ENCODE measurements around the gene C1orf116.

C1orf116 gene

DNA sequence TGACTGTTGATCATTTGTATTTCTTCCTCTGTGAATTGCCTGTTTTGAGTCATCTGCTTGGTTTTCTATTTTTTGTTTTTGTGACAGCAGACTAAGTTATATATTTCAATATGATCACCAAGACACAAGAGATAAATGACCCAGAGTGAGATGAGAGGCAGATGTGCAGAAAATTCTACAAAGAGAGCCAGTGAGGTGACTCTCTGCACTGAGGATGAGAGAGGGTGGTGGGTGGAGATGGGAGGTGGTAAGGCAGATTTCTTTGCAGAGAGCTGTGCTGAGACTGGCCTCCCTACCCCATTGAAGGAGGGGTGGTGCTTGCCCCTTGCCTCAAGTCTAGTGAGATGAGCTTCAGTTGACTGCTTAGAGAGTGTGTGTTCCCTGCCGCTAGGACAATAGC is 44.7 kb downstream of the C1orf116 start:
- Histone ChIP-seq H3K9me3 (ENCODE audit: control insufficient read depth, insufficient read depth, low read length) (no peaks in the 10 kb centered on the region), H3K36me3 (ENCODE audit: control insufficient read depth, insufficient read depth, low read length) (no peaks in the 10 kb centered on the region), H3K27ac (ENCODE audit: low read length) (no peak overlapping the region), H3K27me3 (ENCODE audit: control insufficient read depth, insufficient read depth, low read length) (no peaks in the 10 kb centered on the region), H3K4me1 (ENCODE audit: control insufficient read depth, insufficient read depth, low read length) (0 out of 2 replicates have a peak, but pooled peaks cover 2% of the 10 kb centered on the region), H3K4me3 (ENCODE audit: low read length) (no peak overlapping the region)
- no CpG with 5 or more reads among the region's 1 CpG for WGBS (ENCODE audit: insufficient coverage, insufficient read length)
- DNase-seq (ENCODE audit: low read depth, low spot score), result no peak

DNA sequence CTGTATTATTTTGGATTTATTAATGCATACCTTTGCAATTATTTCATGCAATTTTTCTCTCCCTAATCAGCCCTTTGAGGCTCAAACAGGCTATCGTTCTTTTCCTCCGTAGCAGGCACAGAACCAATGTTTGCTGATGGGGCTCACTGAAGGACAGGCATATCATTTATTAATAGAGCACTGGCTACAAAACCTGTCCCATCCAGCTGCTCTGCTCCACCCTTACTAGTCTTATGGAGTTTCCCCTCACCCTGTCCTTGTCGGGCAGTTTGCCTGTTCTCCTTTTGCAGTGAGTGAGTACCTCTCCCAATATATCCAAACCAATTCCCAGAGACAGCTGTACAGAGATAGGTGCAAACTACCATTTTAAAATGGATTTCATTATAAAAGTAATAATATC is 45.7 kb downstream of the C1orf116 start:
- 0 out of 2 replicates have a peak, but pooled peaks cover 2% of the 10 kb centered on the region for H3K4me1 ChIP-seq (ENCODE audit: control insufficient read depth, insufficient read depth, low read length)
- no peak overlapping the region for H3K4me3 ChIP-seq (ENCODE audit: low read length)
- no peak overlapping the region for H3K27ac ChIP-seq (ENCODE audit: low read length)
- H3K36me3 ChIP-seq (ENCODE audit: control insufficient read depth, insufficient read depth, low read length), result no peaks in the 10 kb centered on the region
- no peaks in the 10 kb centered on the region for H3K9me3 ChIP-seq (ENCODE audit: control insufficient read depth, insufficient read depth, low read length)
- H3K27me3 ChIP-seq (ENCODE audit: control insufficient read depth, insufficient read depth, low read length), result no peaks in the 10 kb centered on the region
- WGBS (ENCODE audit: insufficient coverage, insufficient read length), result no CpG with 5 or more reads among the region's 3 CpGs
- DNase-seq (ENCODE audit: low read depth, low spot score), result no peak

DNA sequence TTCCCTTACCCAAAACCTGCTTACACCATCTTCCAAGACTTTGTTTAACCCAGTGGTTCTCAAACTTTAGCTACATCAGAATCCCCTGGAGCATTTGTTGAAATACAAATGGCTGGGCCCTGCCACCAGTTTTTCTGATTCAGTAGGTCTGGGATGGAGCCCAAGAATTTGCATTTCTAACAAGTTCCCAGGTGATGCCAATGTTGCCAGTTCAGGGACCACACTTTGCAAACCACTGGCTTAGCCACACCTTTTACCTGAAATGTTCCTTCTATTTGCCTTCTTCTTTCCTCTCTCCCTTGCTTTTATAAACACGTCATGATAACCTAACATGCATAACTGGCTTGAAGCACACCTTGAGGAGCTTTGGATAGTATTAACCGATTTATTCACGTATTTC is 46.2 kb downstream of the C1orf116 start:
- Histone ChIP-seq H3K36me3 (ENCODE audit: control insufficient read depth, insufficient read depth, low read length) (no peaks in the 10 kb centered on the region), H3K27ac (ENCODE audit: low read length) (no peak overlapping the region), H3K4me1 (ENCODE audit: control insufficient read depth, insufficient read depth, low read length) (0 out of 2 replicates have a peak, but pooled peaks cover 2% of the 10 kb centered on the region), H3K4me3 (ENCODE audit: low read length) (no peak overlapping the region), H3K27me3 (ENCODE audit: control insufficient read depth, insufficient read depth, low read length) (no peaks in the 10 kb centered on the region), H3K9me3 (ENCODE audit: control insufficient read depth, insufficient read depth, low read length) (no peaks in the 10 kb centered on the region)
- DNase-seq (ENCODE audit: low read depth, low spot score), result no peak
- WGBS (ENCODE audit: insufficient coverage, insufficient read length), result 100% methylated on average over 2 of the region's 3 CpGs

DNA sequence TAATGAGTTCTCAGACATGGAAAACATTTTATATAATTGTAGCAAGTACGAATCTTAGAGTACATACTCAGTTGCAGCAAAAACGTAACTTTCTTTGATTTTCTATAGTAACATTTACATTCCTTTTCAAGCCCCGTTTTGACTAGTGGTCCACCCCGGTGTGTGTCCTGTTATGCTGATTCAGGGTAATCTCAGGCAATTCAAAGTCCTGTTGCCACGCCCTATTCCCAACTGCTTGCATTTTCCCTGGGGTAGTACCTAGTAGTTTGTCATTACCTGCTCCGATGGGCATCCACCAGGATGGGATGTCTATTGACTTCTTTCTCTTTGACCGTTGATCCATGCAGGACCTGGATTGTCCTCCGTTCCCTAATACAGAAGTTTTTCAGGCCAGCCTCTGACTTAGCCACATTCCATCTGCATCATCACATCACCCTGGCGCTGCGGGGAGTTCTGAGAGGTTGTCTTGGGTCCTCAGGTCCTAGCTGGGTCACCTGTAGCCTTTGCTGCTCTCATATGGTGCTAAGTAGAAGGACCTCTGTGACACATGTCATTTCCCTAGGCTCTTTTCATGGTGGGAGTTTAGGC is 47.3 kb downstream of the C1orf116 start:
- Histone ChIP-seq H3K4me1 (ENCODE audit: control insufficient read depth, insufficient read depth, low read length) (0 out of 2 replicates have a peak, but pooled peaks cover 2% of the 10 kb centered on the region), H3K4me3 (ENCODE audit: low read length) (no peak overlapping the region), H3K36me3 (ENCODE audit: control insufficient read depth, insufficient read depth, low read length) (no peaks in the 10 kb centered on the region), H3K9me3 (ENCODE audit: control insufficient read depth, insufficient read depth, low read length) (no peaks in the 10 kb centered on the region), H3K27me3 (ENCODE audit: control insufficient read depth, insufficient read depth, low read length) (no peaks in the 10 kb centered on the region), H3K27ac (ENCODE audit: low read length) (no peak overlapping the region)
- no peak for DNase-seq (ENCODE audit: low read depth, low spot score)
- no CpG with 5 or more reads among the region's 10 CpGs for WGBS (ENCODE audit: insufficient coverage, insufficient read length)

- Histone ChIP-seq H3K9me3 (ENCODE audit: control insufficient read depth, insufficient read depth, low read length) (no peaks in the 10 kb centered on the region), H3K4me3 (ENCODE audit: low read length) (no peak overlapping the region), H3K27ac (ENCODE audit: low read length) (no peak overlapping the region), H3K4me1 (ENCODE audit: control insufficient read depth, insufficient read depth, low read length) (0 out of 2 replicates have a peak, but pooled peaks cover 2% of the 10 kb centered on the region), H3K36me3 (ENCODE audit: control insufficient read depth, insufficient read depth, low read length) (no peaks in the 10 kb centered on the region), H3K27me3 (ENCODE audit: control insufficient read depth, insufficient read depth, low read length) (no peaks in the 10 kb centered on the region)
- DNase-seq (ENCODE audit: low read depth, low spot score), result no peak
- WGBS (ENCODE audit: insufficient coverage, insufficient read length), result no CpG with 5 or more reads among the region's 4 CpGs
Observed at GRCh38 chr1:206982216-206982615, 50.3 kb downstream of the C1orf116 start.

GRCh38 chr1:206979379-206980043 is 53.0 kb downstream of the C1orf116 start:
- no CpG with 5 or more reads among the region's 3 CpGs for WGBS (ENCODE audit: insufficient coverage, insufficient read length)
- no peak for DNase-seq (ENCODE audit: low read depth, low spot score)
- H3K36me3 ChIP-seq (ENCODE audit: control insufficient read depth, insufficient read depth, low read length), result no peaks in the 10 kb centered on the region
- H3K9me3 ChIP-seq (ENCODE audit: control insufficient read depth, insufficient read depth, low read length), result no peaks in the 10 kb centered on the region
- no peak overlapping the region for H3K4me3 ChIP-seq (ENCODE audit: low read length)
- H3K27ac ChIP-seq (ENCODE audit: low read length), result no peak overlapping the region
- H3K27me3 ChIP-seq (ENCODE audit: control insufficient read depth, insufficient read depth, low read length), result no peaks in the 10 kb centered on the region
- H3K4me1 ChIP-seq (ENCODE audit: control insufficient read depth, insufficient read depth, low read length), result 0 out of 2 replicates have a peak, but pooled peaks cover 2% of the 10 kb centered on the region

- H3K27me3 ChIP-seq (ENCODE audit: control insufficient read depth, insufficient read depth, low read length), result no peaks in the 10 kb centered on the region
- 0 out of 2 replicates have a peak, but pooled peaks cover 2% of the 10 kb centered on the region for H3K4me1 ChIP-seq (ENCODE audit: control insufficient read depth, insufficient read depth, low read length)
- no peak overlapping the region for H3K4me3 ChIP-seq (ENCODE audit: low read length)
- no peak overlapping the region for H3K27ac ChIP-seq (ENCODE audit: low read length)
- no peak for DNase-seq (ENCODE audit: low read depth, low spot score)
- no peaks in the 10 kb centered on the region for H3K9me3 ChIP-seq (ENCODE audit: control insufficient read depth, insufficient read depth, low read length)
- H3K36me3 ChIP-seq (ENCODE audit: control insufficient read depth, insufficient read depth, low read length), result no peaks in the 10 kb centered on the region
- no CpG with 5 or more reads among the region's 7 CpGs for WGBS (ENCODE audit: insufficient coverage, insufficient read length)
Observed at GRCh38 chr1:206978259-206978658, 54.3 kb downstream of the C1orf116 start.

DNA sequence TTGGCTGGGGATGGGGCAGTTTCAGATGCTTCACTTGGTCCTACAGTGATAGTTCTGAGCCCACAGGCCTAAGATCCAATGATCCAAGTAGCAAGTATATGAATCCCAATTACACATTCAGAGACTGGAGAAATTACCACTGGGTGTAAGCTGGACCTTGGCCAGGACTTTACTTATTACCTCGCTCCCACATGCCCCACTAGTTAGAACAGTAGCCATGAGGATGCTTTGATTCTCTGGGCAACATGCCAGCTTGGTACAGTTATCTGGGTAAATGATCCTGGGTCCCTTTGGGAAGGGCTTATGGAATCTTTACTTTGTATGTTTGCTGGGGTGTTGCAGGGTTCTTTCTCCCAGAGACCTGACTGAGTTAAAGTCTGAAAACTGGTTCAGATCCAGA is 57.2 kb downstream of the C1orf116 start:
- no CpG with 5 or more reads among the region's 1 CpG for WGBS (ENCODE audit: insufficient coverage, insufficient read length)
- H3K9me3 ChIP-seq (ENCODE audit: control insufficient read depth, insufficient read depth, low read length), result no peaks in the 10 kb centered on the region
- no peaks in the 10 kb centered on the region for H3K27me3 ChIP-seq (ENCODE audit: control insufficient read depth, insufficient read depth, low read length)
- H3K4me3 ChIP-seq (ENCODE audit: low read length), result no peak overlapping the region
- no peak for DNase-seq (ENCODE audit: low read depth, low spot score)
- H3K36me3 ChIP-seq (ENCODE audit: control insufficient read depth, insufficient read depth, low read length), result no peaks in the 10 kb centered on the region
- H3K4me1 ChIP-seq (ENCODE audit: control insufficient read depth, insufficient read depth, low read length), result no peaks in the 10 kb centered on the region
- no peak overlapping the region for H3K27ac ChIP-seq (ENCODE audit: low read length)

DNA sequence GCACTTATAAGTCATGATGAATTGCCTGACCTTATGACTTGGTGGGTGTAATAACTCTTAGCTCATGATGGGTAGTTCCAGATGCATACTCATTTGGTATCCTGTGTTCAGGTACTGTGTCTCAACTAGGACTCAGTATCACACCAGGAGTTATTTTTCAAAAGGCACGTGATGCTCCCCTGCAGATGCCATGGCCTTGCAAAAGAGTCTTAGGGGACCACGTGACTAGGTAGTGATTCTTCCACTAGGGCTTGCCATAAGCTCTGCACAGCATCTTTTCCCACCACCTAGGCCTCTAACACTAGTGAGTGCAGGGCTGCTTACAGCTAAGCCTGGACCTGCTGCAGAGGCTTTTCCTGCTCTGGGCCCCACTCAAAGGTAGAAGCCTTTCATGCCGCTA is 58.4 kb downstream of the C1orf116 start:
- no peak for DNase-seq (ENCODE audit: low read depth, low spot score)
- Histone ChIP-seq H3K27me3 (ENCODE audit: control insufficient read depth, insufficient read depth, low read length) (no peaks in the 10 kb centered on the region), H3K36me3 (ENCODE audit: control insufficient read depth, insufficient read depth, low read length) (no peaks in the 10 kb centered on the region), H3K27ac (ENCODE audit: low read length) (no peak overlapping the region), H3K4me3 (ENCODE audit: low read length) (no peak overlapping the region), H3K4me1 (ENCODE audit: control insufficient read depth, insufficient read depth, low read length) (no peaks in the 10 kb centered on the region), H3K9me3 (ENCODE audit: control insufficient read depth, insufficient read depth, low read length) (no peaks in the 10 kb centered on the region)
- no CpG with 5 or more reads among the region's 3 CpGs for WGBS (ENCODE audit: insufficient coverage, insufficient read length)

DNA sequence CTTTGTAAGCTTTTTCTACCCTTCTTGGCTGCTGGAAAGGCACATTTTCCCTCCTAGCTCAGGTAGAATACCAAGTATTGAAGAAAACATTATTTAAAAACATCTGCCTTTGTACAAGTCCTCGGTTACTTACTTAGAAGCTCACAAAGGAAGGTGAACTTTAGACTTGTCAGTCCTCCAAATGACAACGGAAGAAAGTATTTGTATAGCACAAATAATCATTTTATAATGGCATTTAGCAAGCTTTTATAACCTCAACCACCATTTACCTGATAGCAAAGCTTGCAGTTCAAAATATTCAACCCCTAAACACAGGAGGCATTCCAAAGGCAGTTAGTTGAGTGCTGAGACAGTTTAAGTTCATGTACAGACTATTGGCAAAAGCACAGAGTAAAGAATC is 59.8 kb downstream of the C1orf116 start:
- no peak for DNase-seq (ENCODE audit: low read depth, low spot score)
- Histone ChIP-seq H3K36me3 (ENCODE audit: control insufficient read depth, insufficient read depth, low read length) (no peaks in the 10 kb centered on the region), H3K4me1 (ENCODE audit: control insufficient read depth, insufficient read depth, low read length) (no peaks in the 10 kb centered on the region), H3K4me3 (ENCODE audit: low read length) (no peak overlapping the region), H3K27ac (ENCODE audit: low read length) (no peak overlapping the region), H3K27me3 (ENCODE audit: control insufficient read depth, insufficient read depth, low read length) (no peaks in the 10 kb centered on the region), H3K9me3 (ENCODE audit: control insufficient read depth, insufficient read depth, low read length) (no peaks in the 10 kb centered on the region)
- WGBS (ENCODE audit: insufficient coverage, insufficient read length), result no CpG with 5 or more reads among the region's 2 CpGs
